ENCODE measurements around the gene KLHDC4.
"Not testable (repeated sequence)": the region's sequence is repeated elsewhere in the genome, so short reads cannot be mapped to it uniquely, and the experiment has no call there.

Gene KLHDC4

GRCh38 chr16:87696726-87697125, 69.1 kb downstream of the KLHDC4 start:
- no peak for DNase-seq

GRCh38 chr16:87695534-87695933, 70.3 kb downstream of the KLHDC4 start:
- no peak for DNase-seq

- no peak for DNase-seq
These were observed 71.2 kb downstream of the KLHDC4 start for GRCh38 chr16:87694441-87695125.

- no peak for DNase-seq
These were observed 72.0 kb downstream of the KLHDC4 start for GRCh38 chr16:87693827-87694226.

- DNase-seq: no peak
These were observed 73.0 kb downstream of the KLHDC4 start for GRCh38 chr16:87692756-87693155.

- no peak for DNase-seq
These were observed 73.6 kb downstream of the KLHDC4 start for GRCh38 chr16:87692176-87692575.

- no peak for DNase-seq
These were observed 74.1 kb downstream of the KLHDC4 start for GRCh38 chr16:87691686-87692079.

GRCh38 chr16:87690911-87691685, 74.7 kb downstream of the KLHDC4 start:
- no peak for DNase-seq

GRCh38 chr16:87689956-87690465, 75.8 kb downstream of the KLHDC4 start:
- DNase-seq: no peak

- DNase-seq: no peak
These were observed 76.6 kb downstream of the KLHDC4 start for GRCh38 chr16:87688876-87689815.

- DNase-seq: no peak
These were observed 77.7 kb downstream of the KLHDC4 start for GRCh38 chr16:87687998-87688529.

- DNase-seq: no peak
These were observed 78.5 kb downstream of the KLHDC4 start for GRCh38 chr16:87687126-87687910.

- DNase-seq: no peak
These were observed 79.1 kb downstream of the KLHDC4 start for GRCh38 chr16:87686697-87687096.

GRCh38 chr16:87685766-87686165, 80.0 kb downstream of the KLHDC4 start:
- DNase-seq: no peak

- no peak for DNase-seq
These were observed 80.4 kb downstream of the KLHDC4 start for GRCh38 chr16:87685405-87685755.

- no peak for DNase-seq
These were observed 80.9 kb downstream of the KLHDC4 start for GRCh38 chr16:87684711-87685404.

GRCh38 chr16:87684106-87684677, 81.6 kb downstream of the KLHDC4 start:
- no peak for DNase-seq

GRCh38 chr16:87682852-87683399, 82.9 kb downstream of the KLHDC4 start:
- no peak for DNase-seq

GRCh38 chr16:87681981-87682570, 83.7 kb downstream of the KLHDC4 start:
- DNase-seq: no peak

- DNase-seq: not testable (repeated sequence)
These were observed 84.7 kb downstream of the KLHDC4 start for GRCh38 chr16:87681051-87681602.

Measured in NCI-H1694 (cell line).